Activated T-cell treated with anti-CD3 and anti-CD28 coated beads, Interleukin-2, amount 50 U/mL, for 72 hours (primary cell): ENCODE measurements around the gene C1orf232. TPM values are rescaled to one million over a fixed set of nuclear protein-coding genes. Genes with fewer than 3 reads are reported as not detected.
A peak's percentile ranks its signal among the peaks of the same experiment; 100 is the strongest.

Experiments
- ATAC-seq, 2 donors: fragments of 150-1000 bp; cut with Tn5 transposase; replicated peaks in 1 of 2; 2 replicates each; pipeline ENCODE4 v1.10.0; 2021; ENCODE audit warnings: moderate library complexity in 2 of 2, mild to moderate bottlenecking in 1 of 2
- DNase-seq, 2 donors: peaks; one replicate each; pipeline ENCODE4 v3.0.0; 2021 to 2022; ENCODE audit warnings: mixed read lengths in 1 of 2
- H3K27ac Mint-ChIP-seq: one replicate; pipeline ENCODE4 v1.8.0; 2022; ENCODE audit warnings: mild to moderate bottlenecking, moderate library complexity, mixed read lengths
- H3K27me3 Mint-ChIP-seq: one replicate; pipeline ENCODE4 v1.8.0; 2022; ENCODE audit warnings: low read depth, mixed read lengths
- H3K36me3 Mint-ChIP-seq, 2 donors: one replicate each; pipeline ENCODE4 v1.8.0; 2022; ENCODE audit warnings: mixed read lengths in 2 of 2, mild to moderate bottlenecking in 1 of 2; ENCODE audit not compliant: insufficient read depth in 2 of 2
- H3K4me1 Mint-ChIP-seq: one replicate; pipeline ENCODE4 v1.8.0; 2022; ENCODE audit warnings: low read depth, mixed read lengths
- H3K4me3 Mint-ChIP-seq, 2 donors: one replicate each; pipeline ENCODE4 v1.8.0; 2022; ENCODE audit warnings: mild to moderate bottlenecking in 2 of 2, mixed read lengths in 2 of 2, moderate library complexity in 2 of 2
- H3K9me3 Mint-ChIP-seq, 2 donors: one replicate each; pipeline ENCODE4 v1.8.0; 2022; ENCODE audit warnings: mixed read lengths in 2 of 2
- total RNA-seq, 2 donors: library from RNA; stranded (reverse); gene quantifications; one replicate each; pipeline ENCODE4 v1.2.3, GENCODE V29; 2022

The C1orf232 gene
- total RNA-seq, 2 donors from 2014 or later = not detected

DNA sequence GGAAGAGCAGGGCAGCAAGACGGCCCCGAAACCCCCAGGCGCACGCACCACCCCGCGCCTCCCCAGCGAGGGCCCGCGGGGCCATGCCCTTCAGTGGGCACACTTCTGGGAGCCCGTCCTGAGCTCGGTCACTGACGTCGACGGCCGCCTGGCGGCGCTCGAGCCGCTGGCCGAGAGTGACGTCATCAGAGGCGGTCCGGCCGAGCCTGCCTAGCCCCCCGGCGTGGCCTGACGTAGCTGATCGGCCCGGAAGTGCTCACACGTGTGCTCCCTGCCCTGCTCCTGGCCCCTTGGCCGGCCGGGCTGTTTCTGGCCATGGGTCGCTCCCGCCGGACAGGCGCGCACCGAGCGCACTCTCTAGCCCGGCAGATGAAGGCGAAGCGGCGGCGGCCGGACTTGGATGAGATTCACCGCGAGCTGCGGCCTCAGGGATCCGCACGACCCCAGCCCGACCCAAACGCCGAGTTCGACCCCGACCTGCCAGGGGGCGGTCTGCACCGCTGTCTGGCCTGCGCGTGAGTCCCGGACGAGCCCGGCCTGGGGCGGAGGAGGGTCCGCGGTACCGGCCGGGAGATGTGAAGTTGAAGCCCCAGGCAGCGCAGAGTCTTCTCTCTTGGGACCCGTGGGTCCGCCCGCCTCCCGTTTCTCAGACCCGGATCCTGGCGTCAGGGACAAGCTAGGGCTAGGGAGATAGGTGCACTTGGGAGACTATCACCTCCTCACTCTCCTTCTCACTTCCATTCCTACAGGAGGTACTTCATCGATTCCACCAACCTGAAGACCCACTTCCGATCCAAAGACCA lies 1.1 kb upstream of the C1orf232 start, which contains the start of gene ZNF593:
Gene ZNF593 (plus strand): TSS at position 240 of the 803 bp plus-strand sequence. CDS start 76 bp downstream, at position 316.
- Mint-ChIP-seq H3K27me3 (peaks cover 5% of the 10 kb centered on the region), H3K36me3 (no peaks in the 10 kb centered on the region), H3K4me1 (peaks cover 39% of the 10 kb centered on the region), H3K4me3 (peak within 1 kb of the TSS; percentile 92 to 93), H3K9me3 (no peaks in the 10 kb centered on the region), H3K27ac (peak within 1 kb of the TSS; percentile 78)
- peak; percentile 94 to 98 for ATAC-seq
- peak; percentile 91 to 95 for DNase-seq

- Mint-ChIP-seq H3K27ac (peak overlapping the region; percentile 56), H3K36me3 (no peaks in the 10 kb centered on the region), H3K9me3 (no peaks in the 10 kb centered on the region), H3K27me3 (peaks cover 9% of the 10 kb centered on the region), H3K4me3 (peak overlapping the region; percentile 92 to 93), H3K4me1 (peaks cover 42% of the 10 kb centered on the region)
- ATAC-seq (no peak), DNase-seq (no peak)
Observed at GRCh38 chr1:26169198-26169554, 413 bp upstream of the C1orf232 start.

DNA sequence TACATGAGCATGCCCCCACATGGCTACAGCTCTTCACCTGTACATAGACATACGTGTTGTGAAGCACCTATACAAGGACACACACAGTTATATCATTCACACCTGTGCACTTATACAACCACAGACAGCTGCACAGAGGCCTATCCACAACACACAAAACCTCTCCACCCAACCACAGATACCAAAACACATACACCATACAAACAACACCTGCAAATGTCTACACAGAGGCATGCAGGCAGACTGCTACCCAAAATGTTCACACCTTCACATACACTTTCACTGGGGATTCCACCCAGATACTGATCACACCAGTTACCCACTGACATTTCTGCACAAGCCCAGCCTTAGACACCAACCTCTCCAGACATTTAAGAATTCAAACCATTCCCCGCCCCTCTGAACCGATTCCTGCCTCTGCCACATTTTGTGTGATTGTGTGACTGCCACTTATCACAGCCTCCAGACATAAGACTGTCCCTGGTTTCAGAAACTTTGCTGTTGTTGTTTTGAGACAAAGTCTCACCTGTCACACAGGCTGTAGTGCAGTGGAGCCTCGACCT lies 2.0 kb downstream of the C1orf232 start:
- H3K27me3 Mint-ChIP-seq = peaks cover 30% of the 10 kb centered on the region
- no peak overlapping the region for H3K4me3 Mint-ChIP-seq
- DNase-seq = no peak
- H3K4me1 Mint-ChIP-seq = peaks cover 41% of the 10 kb centered on the region
- no peaks in the 10 kb centered on the region for H3K9me3 Mint-ChIP-seq
- no peak for ATAC-seq
- no peaks in the 10 kb centered on the region for H3K36me3 Mint-ChIP-seq
- H3K27ac Mint-ChIP-seq = no peak overlapping the region

- Mint-ChIP-seq H3K27me3 (peaks cover 30% of the 10 kb centered on the region), H3K27ac (no peak overlapping the region), H3K4me3 (peak overlapping the region; percentile 69 to 71), H3K9me3 (no peaks in the 10 kb centered on the region), H3K4me1 (peaks cover 28% of the 10 kb centered on the region), H3K36me3 (no peaks in the 10 kb centered on the region)
- DNase-seq (no peak), ATAC-seq (no peak)
Observed at GRCh38 chr1:26164861-26165842, 3.6 kb downstream of the C1orf232 start.

DNA sequence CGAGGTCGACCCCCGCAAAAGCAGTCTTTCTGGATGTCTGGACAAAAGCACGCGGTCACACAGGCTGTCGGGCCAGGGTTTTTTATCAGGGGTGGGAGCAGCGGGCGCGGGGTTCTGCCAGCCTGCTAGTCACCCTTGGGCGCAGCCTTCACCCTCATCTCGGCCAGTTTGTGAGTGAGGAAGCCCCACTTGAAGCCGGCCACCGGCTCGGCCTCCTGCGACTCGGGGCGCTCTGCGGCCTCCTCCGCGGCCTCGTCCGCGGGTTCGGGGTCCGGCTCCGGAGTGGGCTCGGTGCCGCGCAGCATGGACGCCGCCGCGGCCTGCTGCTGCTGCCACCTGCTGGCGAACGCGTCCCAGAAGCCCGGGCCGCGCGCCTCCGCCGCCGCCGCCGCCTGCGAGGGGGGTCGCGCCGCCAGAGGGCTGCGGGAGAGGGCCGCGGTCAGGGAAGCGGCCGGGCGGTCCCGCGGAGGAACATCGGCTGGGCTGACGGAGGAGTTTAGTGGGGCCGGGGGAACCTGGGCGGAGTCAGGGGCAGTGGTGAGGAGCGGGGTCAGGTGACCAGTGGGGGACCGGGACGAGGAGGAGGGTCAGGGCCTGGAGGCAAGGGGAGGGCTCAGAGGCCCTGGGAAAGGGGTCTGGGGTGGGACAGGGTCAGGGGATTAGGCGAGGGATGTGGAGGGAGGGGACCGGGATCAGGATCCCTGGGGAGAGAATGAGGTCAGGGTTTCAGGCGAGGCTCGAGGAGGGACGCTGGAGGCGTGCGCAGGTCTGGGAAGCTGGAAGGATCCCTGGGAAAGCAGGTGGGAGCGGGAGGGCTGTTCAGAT lies 4.5 kb downstream of the C1orf232 start:
- H3K36me3 Mint-ChIP-seq = no peaks in the 10 kb centered on the region
- DNase-seq (peak; percentile 59 to 64), ATAC-seq (peak; percentile 77)
- H3K4me1 Mint-ChIP-seq = peaks cover 28% of the 10 kb centered on the region
- peak overlapping the region; percentile 69 to 71 for H3K4me3 Mint-ChIP-seq
- H3K27me3 Mint-ChIP-seq = peaks cover 35% of the 10 kb centered on the region
- H3K27ac Mint-ChIP-seq = no peak overlapping the region
- no peaks in the 10 kb centered on the region for H3K9me3 Mint-ChIP-seq

DNA sequence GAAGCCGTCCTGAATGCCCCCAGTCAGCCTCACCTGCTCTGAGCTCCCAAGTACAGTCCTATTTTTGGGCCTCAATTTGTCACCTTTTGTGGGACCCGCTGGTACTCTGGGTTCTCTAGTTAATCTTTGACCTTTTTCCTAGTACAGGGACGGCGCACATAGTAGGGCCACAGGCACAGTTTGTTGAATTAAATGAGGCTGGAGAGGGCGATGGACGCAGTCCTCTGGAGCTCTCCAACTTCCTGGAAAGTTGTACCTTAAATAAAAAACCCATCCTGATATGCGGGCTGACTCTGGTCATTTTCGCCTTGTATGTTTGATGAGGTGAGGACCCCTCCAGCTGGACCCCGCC lies 5.1 kb downstream of the C1orf232 start:
- Mint-ChIP-seq H3K4me3 (peak overlapping the region; percentile 60 to 71), H3K9me3 (no peaks in the 10 kb centered on the region), H3K27me3 (peaks cover 39% of the 10 kb centered on the region), H3K4me1 (peaks cover 28% of the 10 kb centered on the region), H3K27ac (no peak overlapping the region), H3K36me3 (no peaks in the 10 kb centered on the region)
- no peak for DNase-seq
- no peak for ATAC-seq

- Mint-ChIP-seq H3K27ac (no peak overlapping the region), H3K4me3 (peak overlapping the region; percentile 44 to 76), H3K27me3 (peaks cover 46% of the 10 kb centered on the region), H3K4me1 (peaks cover 28% of the 10 kb centered on the region), H3K9me3 (no peaks in the 10 kb centered on the region), H3K36me3 (no peaks in the 10 kb centered on the region)
- no peak for DNase-seq
- ATAC-seq = no peak
Observed at GRCh38 chr1:26162220-26162709, 6.5 kb downstream of the C1orf232 start.

DNA sequence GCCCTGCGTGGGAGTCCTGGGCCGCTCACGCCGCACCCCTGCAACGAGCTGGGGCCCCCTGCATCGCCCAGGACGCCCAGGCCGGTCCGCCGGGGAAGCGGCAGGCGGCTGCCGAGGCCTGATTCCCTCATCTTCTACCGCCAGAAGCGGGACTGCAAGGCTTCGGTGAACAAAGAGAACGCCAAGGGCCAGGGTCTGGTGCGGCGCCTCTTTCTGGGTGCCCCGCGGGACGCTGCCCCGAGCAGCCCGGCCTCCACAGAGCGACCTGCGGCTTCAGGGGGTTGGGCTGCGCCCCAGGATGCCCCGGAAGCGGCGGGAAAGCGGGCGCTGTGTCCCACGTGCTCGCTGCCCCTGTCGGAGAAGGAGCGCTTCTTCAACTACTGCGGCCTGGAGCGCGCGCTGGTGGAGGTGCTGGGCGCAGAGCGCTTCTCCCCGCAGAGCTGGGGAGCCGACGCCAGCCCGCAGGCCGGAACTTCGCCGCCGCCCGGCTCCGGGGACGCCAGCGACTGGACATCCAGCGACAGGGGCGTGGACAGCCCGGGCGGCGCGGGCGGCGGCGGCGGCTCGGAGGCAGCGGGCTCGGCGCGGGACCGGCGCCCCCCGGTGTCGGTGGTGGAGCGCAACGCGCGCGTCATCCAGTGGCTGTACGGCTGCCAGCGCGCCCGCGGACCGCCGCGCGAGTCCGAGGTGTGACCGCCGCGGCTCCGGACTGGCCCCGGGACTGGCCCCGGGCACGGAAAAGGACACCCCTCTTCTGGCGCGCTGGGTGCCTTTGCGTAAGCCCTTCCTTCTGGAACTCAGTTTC lies 7.1 kb downstream of the C1orf232 start:
- peak overlapping the region; percentile 55 to 76 for H3K4me3 Mint-ChIP-seq
- no peak overlapping the region for H3K27ac Mint-ChIP-seq
- ATAC-seq (peak; percentile 60 to 62), DNase-seq (peak; percentile 52 to 59)
- peaks cover 24% of the 10 kb centered on the region for H3K4me1 Mint-ChIP-seq
- no peaks in the 10 kb centered on the region for H3K9me3 Mint-ChIP-seq
- H3K36me3 Mint-ChIP-seq = no peaks in the 10 kb centered on the region
- H3K27me3 Mint-ChIP-seq = peaks cover 48% of the 10 kb centered on the region

GRCh38 chr1:26160527-26161414 lies 8.0 kb downstream of the C1orf232 start:
- peaks cover 56% of the 10 kb centered on the region for H3K27me3 Mint-ChIP-seq
- DNase-seq (no peak), ATAC-seq (no peak)
- no peaks in the 10 kb centered on the region for H3K36me3 Mint-ChIP-seq
- peak overlapping the region; percentile 45 to 54 for H3K4me3 Mint-ChIP-seq
- H3K4me1 Mint-ChIP-seq = peaks cover 23% of the 10 kb centered on the region
- H3K9me3 Mint-ChIP-seq = no peaks in the 10 kb centered on the region
- no peak overlapping the region for H3K27ac Mint-ChIP-seq

DNA sequence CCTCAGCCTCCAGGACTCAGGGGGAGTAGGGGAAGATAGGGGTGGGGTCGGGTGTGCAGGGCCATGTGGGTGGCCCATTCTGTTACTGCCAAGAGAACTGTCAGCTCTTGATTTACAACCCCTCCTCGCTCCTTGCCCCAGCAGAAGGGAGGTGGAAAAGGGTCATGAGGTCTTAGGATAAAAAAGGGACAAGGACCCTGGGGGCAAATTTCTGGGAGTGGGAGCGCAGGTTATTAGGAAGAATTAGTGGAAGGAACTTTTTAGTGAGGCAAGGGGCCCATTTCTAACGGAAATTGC lies 9.1 kb downstream of the C1orf232 start:
- H3K9me3 Mint-ChIP-seq = no peaks in the 10 kb centered on the region
- peaks cover 12% of the 10 kb centered on the region for H3K4me1 Mint-ChIP-seq
- no peak overlapping the region for H3K27ac Mint-ChIP-seq
- ATAC-seq (no peak), DNase-seq (no peak)
- H3K27me3 Mint-ChIP-seq = peaks cover 60% of the 10 kb centered on the region
- no peak overlapping the region for H3K4me3 Mint-ChIP-seq
- H3K36me3 Mint-ChIP-seq = no peaks in the 10 kb centered on the region
